SH-SY5Y (cell line): Measurements from ENCODE around the gene MRPS23.

Experiments used
- GATA2 ChIP-seq: IDR thresholded peaks from 2 replicates; pipeline ENCODE4 v1.6.1; 2011; ENCODE audit warnings: mild to moderate bottlenecking, low read depth, low read length
- GATA3 ChIP-seq: IDR thresholded peaks from 2 replicates; pipeline ENCODE4 v1.6.1; 2011; ENCODE audit warnings: low read depth, mild to moderate bottlenecking, low read length, moderate library complexity

- TF ChIP-seq GATA2: no peak
- no peak for TF ChIP-seq GATA3
These were observed 14.4 kb downstream of the MRPS23 start for GRCh38 chr17:57835333-57835900.
